Activated CD4-positive, CD25-positive, alpha-beta regulatory T cell treated with anti-CD3 and anti-CD28 coated beads, Interleukin-2, amount 50 U/mL, for 24 hours (primary cell): ENCODE data around the gene ALOX5.
A peak's percentile ranks its signal among the peaks of the same experiment; 100 is the strongest.
"Not testable (repeated sequence)": the region's sequence is repeated elsewhere in the genome, so short reads cannot be mapped to it uniquely, and the experiment has no call there.

Source experiments
- ATAC-seq, 2 donors: fragments of 150-1000 bp; cut with Tn5 transposase; one replicate each; pipeline ENCODE4 v1.10.0; 2021; ENCODE audit warnings: mild to moderate bottlenecking in 1 of 2, moderate library complexity in 1 of 2

The ALOX5 gene

GRCh38 chr10:45407542-45407941 lies 33.5 kb downstream of the ALOX5 start:
- no peak for ATAC-seq

- ATAC-seq = no peak
These were observed 34.7 kb downstream of the ALOX5 start for GRCh38 chr10:45408421-45409319.

- ATAC-seq = not testable (repeated sequence)
These were observed 35.3 kb downstream of the ALOX5 start for GRCh38 chr10:45409347-45409746.

- no peak for ATAC-seq
These were observed 35.8 kb downstream of the ALOX5 start for GRCh38 chr10:45409782-45410181.

GRCh38 chr10:45410489-45410806 lies 36.4 kb downstream of the ALOX5 start:
- no peak for ATAC-seq

GRCh38 chr10:45410807-45411606 lies 37.0 kb downstream of the ALOX5 start:
- no peak for ATAC-seq

GRCh38 chr10:45411607-45411940 lies 37.6 kb downstream of the ALOX5 start:
- no peak for ATAC-seq

GRCh38 chr10:45415062-45415461 lies 41.0 kb downstream of the ALOX5 start:
- not testable (repeated sequence) for ATAC-seq

GRCh38 chr10:45416603-45417002 lies 42.6 kb downstream of the ALOX5 start:
- no peak for ATAC-seq

- ATAC-seq = no peak
These were observed 43.7 kb downstream of the ALOX5 start for GRCh38 chr10:45417746-45418145.

GRCh38 chr10:45418417-45418848 lies 44.4 kb downstream of the ALOX5 start:
- ATAC-seq = no peak

GRCh38 chr10:45418849-45419675 lies 45.0 kb downstream of the ALOX5 start:
- ATAC-seq = peak; percentile 55 to 64

GRCh38 chr10:45419676-45420025 lies 45.6 kb downstream of the ALOX5 start:
- no peak for ATAC-seq

GRCh38 chr10:45420453-45421192 lies 46.6 kb downstream of the ALOX5 start:
- peak; percentile 23 to 34 for ATAC-seq

GRCh38 chr10:45421221-45422097 lies 47.4 kb downstream of the ALOX5 start:
- ATAC-seq = no peak

- ATAC-seq = no peak
These were observed 48.3 kb downstream of the ALOX5 start for GRCh38 chr10:45422207-45422865.

- no peak for ATAC-seq
These were observed 49.0 kb downstream of the ALOX5 start for GRCh38 chr10:45422866-45423659.

- no peak for ATAC-seq
These were observed 50.0 kb downstream of the ALOX5 start for GRCh38 chr10:45423976-45424499.

- no peak for ATAC-seq
These were observed 50.8 kb downstream of the ALOX5 start for GRCh38 chr10:45424668-45425404.
